GM18907 (cell line): ENCODE data around the gene DSC3.

ENCODE experiments used
- ATAC-seq: cut with Tn5 transposase; IDR thresholded peaks from one replicate; pipeline ENCODE4 v1.9.1; 2021; ENCODE audit warnings: mild to moderate bottlenecking, moderate library complexity; ENCODE audit not compliant: unreplicated experiment

The DSC3 gene

GRCh38 chr18:31042406-31043181 lies at the start of gene DSC3:
Gene DSC3 (minus strand): TSS chr18:31042742. CDS start chr18:31042660, 82 bp downstream.
- ATAC-seq: no peak

GRCh38 chr18:31091350-31091749 lies 48.8 kb upstream of the DSC3 start:
- no peak for ATAC-seq

GRCh38 chr18:31088532-31088931 lies 46.0 kb upstream of the DSC3 start:
- ATAC-seq: no peak

- ATAC-seq: no peak
Measured at GRCh38 chr18:31079973-31080372, 37.4 kb upstream of the DSC3 start.

- ATAC-seq: no peak
Measured at GRCh38 chr18:31077878-31078277, 35.3 kb upstream of the DSC3 start.

- no peak for ATAC-seq
Measured at GRCh38 chr18:31072175-31072574, 29.6 kb upstream of the DSC3 start.

- no peak for ATAC-seq
Measured at GRCh38 chr18:31070206-31070605, 27.7 kb upstream of the DSC3 start.

GRCh38 chr18:31066266-31066665 lies 23.7 kb upstream of the DSC3 start:
- ATAC-seq: no peak

- no peak for ATAC-seq
Measured at GRCh38 chr18:31065036-31065773, 22.7 kb upstream of the DSC3 start.

- ATAC-seq: peak; percentile 80
Measured at GRCh38 chr18:31064130-31064529, 21.6 kb upstream of the DSC3 start.

- peak; percentile 61 for ATAC-seq
Measured at GRCh38 chr18:31061945-31062344, 19.4 kb upstream of the DSC3 start.

GRCh38 chr18:31058897-31059296 lies 16.4 kb upstream of the DSC3 start:
- no peak for ATAC-seq

- ATAC-seq: no peak
Measured at GRCh38 chr18:31057917-31058316, 15.4 kb upstream of the DSC3 start.

- ATAC-seq: no peak
Measured at GRCh38 chr18:31057051-31057450, 14.5 kb upstream of the DSC3 start.

GRCh38 chr18:31056296-31056695 lies 13.8 kb upstream of the DSC3 start:
- ATAC-seq: no peak

GRCh38 chr18:31050635-31051034 lies 8.1 kb upstream of the DSC3 start:
- no peak for ATAC-seq

GRCh38 chr18:31049189-31049588 lies 6.6 kb upstream of the DSC3 start:
- no peak for ATAC-seq

- no peak for ATAC-seq
Measured at GRCh38 chr18:31048216-31048615, 5.7 kb upstream of the DSC3 start.

- ATAC-seq: no peak
Measured at GRCh38 chr18:31046916-31047315, 4.4 kb upstream of the DSC3 start.

GRCh38 chr18:31045599-31045998 lies 3.1 kb upstream of the DSC3 start:
- no peak for ATAC-seq

GRCh38 chr18:31044926-31045325 lies 2.4 kb upstream of the DSC3 start:
- ATAC-seq: no peak

GRCh38 chr18:31043709-31044108 lies 1.2 kb upstream of the DSC3 start:
- no peak for ATAC-seq
